ENCODE measurements around the gene AANAT.

AANAT gene

DNA sequence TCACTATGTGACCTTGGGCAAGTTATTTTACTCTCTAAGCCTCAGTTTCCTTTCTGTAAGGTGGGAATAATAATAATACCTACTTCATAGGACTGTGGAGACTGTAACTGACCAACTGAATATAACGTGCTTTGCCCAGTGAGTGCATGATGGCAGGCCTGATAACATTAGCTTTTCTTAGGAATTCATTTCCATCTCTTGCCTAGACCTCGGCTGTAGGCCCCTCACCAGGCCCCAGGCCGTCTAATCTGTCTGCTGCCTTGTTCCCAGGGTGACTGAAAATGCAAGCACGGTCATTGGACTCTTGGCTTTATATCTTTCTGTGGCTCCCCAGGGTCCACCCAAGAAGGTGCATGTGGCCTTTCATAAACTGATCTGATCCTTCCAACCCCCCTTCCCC, 7.7 kb upstream of the AANAT start:
- Histone ChIP-seq H3K36me3 (ENCODE audit: control insufficient read depth in 2 of 2, insufficient read depth in 1 of 2, low read length in 2 of 2) (no peaks in the 10 kb centered on the region), H3K4me3 (ENCODE audit: low read depth, low read length) (no peak overlapping the region), H3K27ac (ENCODE audit: extremely low read depth, low read depth, low read length) (no peak overlapping the region), H3K9me3 (ENCODE audit: control insufficient read depth, insufficient read depth, low read depth, low read length) (no peaks in the 10 kb centered on the region), H3K4me1 (ENCODE audit: control insufficient read depth, insufficient read depth, low read length) (no peaks in the 10 kb centered on the region)
- ChIA-PET POLR2A (interaction anchor here (0.6 to 1.6 kb wide), 2 partner anchors 43 to 46 kb away, joined by 3 to 5 read pairs; no protein-coding TSS in a partner anchor), CTCF (interaction anchor here (0.5 to 12.5 kb wide), 20 partner anchors 8 to 221 kb away, joined by 3 to 187 read pairs (median 6); partner anchors contain the start of genes AANAT and RHBDF2)
- TF ChIP-seq GLI4 (tag by site-specific recombination; IDR thresholded peaks at IDR 0.05) (no peak), ZNF169 (tag by site-specific recombination; IDR thresholded peaks at IDR 0.05) (no peak), ZNF626 (tag by site-specific recombination; IDR thresholded peaks at IDR 0.05) (no peak), MZF1 (tag by site-specific recombination; IDR thresholded peaks at IDR 0.05; ENCODE audit: borderline replicate concordance) (no peak), KLF8 (tag by site-specific recombination; IDR thresholded peaks at IDR 0.05) (no peak), ZNF433 (tag by site-specific recombination; IDR thresholded peaks at IDR 0.05; ENCODE audit: low read depth) (no peak)
- TF ChIP-seq, protein P1, sequence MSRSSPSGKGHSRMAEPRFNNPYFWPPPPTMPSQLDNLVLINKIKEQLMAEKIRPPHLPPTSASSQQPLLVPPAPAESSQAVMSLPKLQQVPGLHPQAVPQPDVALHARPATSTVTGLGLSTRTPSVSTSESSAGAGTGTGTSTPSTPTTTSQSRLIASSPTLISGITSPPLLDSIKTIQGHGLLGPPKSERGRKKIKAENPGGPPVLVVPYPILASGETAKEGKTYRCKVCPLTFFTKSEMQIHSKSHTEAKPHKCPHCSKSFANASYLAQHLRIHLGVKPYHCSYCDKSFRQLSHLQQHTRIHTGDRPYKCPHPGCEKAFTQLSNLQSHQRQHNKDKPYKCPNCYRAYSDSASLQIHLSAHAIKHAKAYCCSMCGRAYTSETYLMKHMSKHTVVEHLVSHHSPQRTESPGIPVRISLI (tag by site-specific recombination; IDR thresholded peaks at IDR 0.05), result no peak
- TF ChIP-seq, protein P2, sequence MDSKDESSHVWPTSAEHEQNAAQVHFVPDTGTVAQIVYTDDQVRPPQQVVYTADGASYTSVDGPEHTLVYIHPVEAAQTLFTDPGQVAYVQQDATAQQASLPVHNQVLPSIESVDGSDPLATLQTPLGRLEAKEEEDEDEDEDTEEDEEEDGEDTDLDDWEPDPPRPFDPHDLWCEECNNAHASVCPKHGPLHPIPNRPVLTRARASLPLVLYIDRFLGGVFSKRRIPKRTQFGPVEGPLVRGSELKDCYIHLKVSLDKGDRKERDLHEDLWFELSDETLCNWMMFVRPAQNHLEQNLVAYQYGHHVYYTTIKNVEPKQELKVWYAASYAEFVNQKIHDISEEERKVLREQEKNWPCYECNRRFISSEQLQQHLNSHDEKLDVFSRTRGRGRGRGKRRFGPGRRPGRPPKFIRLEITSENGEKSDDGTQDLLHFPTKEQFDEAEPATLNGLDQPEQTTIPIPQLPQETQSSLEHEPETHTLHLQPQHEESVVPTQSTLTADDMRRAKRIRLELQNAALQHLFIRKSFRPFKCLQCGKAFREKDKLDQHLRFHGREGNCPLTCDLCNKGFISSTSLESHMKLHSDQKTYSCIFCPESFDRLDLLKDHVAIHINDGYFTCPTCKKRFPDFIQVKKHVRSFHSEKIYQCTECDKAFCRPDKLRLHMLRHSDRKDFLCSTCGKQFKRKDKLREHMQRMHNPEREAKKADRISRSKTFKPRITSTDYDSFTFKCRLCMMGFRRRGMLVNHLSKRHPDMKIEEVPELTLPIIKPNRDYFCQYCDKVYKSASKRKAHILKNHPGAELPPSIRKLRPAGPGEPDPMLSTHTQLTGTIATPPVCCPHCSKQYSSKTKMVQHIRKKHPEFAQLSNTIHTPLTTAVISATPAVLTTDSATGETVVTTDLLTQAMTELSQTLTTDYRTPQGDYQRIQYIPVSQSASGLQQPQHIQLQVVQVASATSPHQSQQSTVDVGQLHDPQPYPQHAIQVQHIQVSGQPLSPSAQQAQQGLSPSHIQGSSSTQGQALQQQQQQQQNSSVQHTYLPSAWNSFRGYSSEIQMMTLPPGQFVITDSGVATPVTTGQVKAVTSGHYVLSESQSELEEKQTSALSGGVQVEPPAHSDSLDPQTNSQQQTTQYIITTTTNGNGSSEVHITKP (tag by site-specific recombination; IDR thresholded peaks at IDR 0.05), result no peak
- TF ChIP-seq, protein P3, sequence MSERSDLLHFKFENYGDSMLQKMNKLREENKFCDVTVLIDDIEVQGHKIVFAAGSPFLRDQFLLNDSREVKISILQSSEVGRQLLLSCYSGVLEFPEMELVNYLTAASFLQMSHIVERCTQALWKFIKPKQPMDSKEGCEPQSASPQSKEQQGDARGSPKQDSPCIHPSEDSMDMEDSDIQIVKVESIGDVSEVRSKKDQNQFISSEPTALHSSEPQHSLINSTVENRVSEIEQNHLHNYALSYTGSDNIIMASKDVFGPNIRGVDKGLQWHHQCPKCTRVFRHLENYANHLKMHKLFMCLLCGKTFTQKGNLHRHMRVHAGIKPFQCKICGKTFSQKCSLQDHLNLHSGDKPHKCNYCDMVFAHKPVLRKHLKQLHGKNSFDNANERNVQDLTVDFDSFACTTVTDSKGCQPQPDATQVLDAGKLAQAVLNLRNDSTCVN (tag by site-specific recombination; optimal IDR thresholded peaks at IDR 0.05), result no peak
- TF ChIP-seq, protein P4, sequence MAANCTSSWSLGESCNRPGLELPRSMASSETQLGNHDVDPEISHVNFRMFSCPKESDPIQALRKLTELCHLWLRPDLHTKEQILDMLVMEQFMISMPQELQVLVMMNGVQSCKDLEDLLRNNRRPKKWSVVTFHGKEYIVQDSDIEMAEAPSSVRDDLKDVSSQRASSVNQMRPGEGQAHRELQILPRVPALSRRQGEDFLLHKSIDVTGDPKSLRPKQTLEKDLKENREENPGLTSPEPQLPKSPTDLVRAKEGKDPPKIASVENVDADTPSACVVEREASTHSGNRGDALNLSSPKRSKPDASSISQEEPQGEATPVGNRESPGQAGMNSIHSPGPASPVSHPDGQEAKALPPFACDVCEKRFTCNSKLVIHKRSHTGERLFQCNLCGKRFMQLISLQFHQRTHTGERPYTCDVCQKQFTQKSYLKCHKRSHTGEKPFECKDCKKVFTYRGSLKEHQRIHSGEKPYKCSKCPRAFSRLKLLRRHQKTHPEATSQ (tag by site-specific recombination; IDR thresholded peaks at IDR 0.05), result no peak
- TF ChIP-seq, protein P5, sequence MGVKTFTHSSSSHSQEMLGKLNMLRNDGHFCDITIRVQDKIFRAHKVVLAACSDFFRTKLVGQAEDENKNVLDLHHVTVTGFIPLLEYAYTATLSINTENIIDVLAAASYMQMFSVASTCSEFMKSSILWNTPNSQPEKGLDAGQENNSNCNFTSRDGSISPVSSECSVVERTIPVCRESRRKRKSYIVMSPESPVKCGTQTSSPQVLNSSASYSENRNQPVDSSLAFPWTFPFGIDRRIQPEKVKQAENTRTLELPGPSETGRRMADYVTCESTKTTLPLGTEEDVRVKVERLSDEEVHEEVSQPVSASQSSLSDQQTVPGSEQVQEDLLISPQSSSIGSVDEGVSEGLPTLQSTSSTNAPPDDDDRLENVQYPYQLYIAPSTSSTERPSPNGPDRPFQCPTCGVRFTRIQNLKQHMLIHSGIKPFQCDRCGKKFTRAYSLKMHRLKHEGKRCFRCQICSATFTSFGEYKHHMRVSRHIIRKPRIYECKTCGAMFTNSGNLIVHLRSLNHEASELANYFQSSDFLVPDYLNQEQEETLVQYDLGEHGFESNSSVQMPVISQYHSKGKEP (tag by site-specific recombination; IDR thresholded peaks at IDR 0.05), result no peak
- TF ChIP-seq, protein P6, sequence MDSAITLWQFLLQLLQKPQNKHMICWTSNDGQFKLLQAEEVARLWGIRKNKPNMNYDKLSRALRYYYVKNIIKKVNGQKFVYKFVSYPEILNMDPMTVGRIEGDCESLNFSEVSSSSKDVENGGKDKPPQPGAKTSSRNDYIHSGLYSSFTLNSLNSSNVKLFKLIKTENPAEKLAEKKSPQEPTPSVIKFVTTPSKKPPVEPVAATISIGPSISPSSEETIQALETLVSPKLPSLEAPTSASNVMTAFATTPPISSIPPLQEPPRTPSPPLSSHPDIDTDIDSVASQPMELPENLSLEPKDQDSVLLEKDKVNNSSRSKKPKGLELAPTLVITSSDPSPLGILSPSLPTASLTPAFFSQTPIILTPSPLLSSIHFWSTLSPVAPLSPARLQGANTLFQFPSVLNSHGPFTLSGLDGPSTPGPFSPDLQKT (IDR thresholded peaks at IDR 0.05; ENCODE audit: borderline replicate concordance, low read depth, low read length), result no peak
- TF ChIP-seq, protein P7, sequence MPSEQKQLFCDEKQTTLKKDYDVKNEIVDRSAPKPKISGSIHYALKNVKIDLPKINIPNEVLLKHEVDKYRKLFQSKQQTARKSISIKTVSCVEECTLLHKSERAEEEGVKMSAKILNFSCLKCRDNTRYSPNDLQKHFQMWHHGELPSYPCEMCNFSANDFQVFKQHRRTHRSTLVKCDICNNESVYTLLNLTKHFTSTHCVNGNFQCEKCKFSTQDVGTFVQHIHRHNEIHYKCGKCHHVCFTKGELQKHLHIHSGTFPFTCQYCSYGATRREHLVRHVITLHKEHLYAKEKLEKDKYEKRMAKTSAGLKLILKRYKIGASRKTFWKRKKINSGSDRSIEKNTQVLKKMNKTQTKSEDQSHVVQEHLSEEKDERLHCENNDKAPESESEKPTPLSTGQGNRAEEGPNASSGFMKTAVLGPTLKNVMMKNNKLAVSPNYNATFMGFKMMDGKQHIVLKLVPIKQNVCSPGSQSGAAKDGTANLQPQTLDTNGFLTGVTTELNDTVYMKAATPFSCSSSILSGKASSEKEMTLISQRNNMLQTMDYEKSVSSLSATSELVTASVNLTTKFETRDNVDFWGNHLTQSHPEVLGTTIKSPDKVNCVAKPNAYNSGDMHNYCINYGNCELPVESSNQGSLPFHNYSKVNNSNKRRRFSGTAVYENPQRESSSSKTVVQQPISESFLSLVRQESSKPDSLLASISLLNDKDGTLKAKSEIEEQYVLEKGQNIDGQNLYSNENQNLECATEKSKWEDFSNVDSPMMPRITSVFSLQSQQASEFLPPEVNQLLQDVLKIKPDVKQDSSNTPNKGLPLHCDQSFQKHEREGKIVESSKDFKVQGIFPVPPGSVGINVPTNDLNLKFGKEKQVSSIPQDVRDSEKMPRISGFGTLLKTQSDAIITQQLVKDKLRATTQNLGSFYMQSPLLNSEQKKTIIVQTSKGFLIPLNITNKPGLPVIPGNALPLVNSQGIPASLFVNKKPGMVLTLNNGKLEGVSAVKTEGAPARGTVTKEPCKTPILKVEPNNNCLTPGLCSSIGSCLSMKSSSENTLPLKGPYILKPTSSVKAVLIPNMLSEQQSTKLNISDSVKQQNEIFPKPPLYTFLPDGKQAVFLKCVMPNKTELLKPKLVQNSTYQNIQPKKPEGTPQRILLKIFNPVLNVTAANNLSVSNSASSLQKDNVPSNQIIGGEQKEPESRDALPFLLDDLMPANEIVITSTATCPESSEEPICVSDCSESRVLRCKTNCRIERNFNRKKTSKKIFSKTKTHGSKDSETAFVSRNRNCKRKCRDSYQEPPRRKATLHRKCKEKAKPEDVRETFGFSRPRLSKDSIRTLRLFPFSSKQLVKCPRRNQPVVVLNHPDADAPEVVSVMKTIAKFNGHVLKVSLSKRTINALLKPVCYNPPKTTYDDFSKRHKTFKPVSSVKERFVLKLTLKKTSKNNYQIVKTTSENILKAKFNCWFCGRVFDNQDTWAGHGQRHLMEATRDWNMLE (tag by site-specific recombination; conservative IDR thresholded peaks at IDR 0.05; ENCODE audit: low read depth), result no peak

Data from HEK293 (cell line).